Measurements from ENCODE around the gene MATCAP1. TPM values are rescaled to one million over a fixed set of nuclear protein-coding genes. Genes with fewer than 3 reads are reported as not detected.

Gene MATCAP1
- total and polyA plus RNA-seq, 2 of the 13 experiments (the other 11 are each of a cell fraction or from before 2014, with no cell fraction given), result 11.2 to 24.5 TPM

- H3K4me1 ChIP-seq (ENCODE audit: insufficient read depth, low read length), result peaks cover 62% of the 10 kb centered on the region
- no peaks in the 10 kb centered on the region; a peak in 1 of 5 replicates for H3K36me3 ChIP-seq (replicated peaks in 1 of 2; ENCODE audit: control insufficient read depth in 1 of 2, insufficient read depth in 2 of 2, low read length in 2 of 2)
- H3K79me2 ChIP-seq (ENCODE audit: insufficient read depth, low read length), result no peaks in the 10 kb centered on the region
- no peak for FAIRE-seq
- peak overlapping the region; percentile 34; the same call in 1 of the 2 replicates for H3K9ac ChIP-seq (ENCODE audit: insufficient read depth, low read depth, low read length)
- DNase-seq (ENCODE audit: low spot score), result no peak
- in situ Hi-C loops (cut with HindIII; ENCODE audit: extremely low pct_ligation_motif_present, low pct_unique_long_range_greater_than_20kb) (no loop called here), intact Hi-C loops (cut with micrococcal nuclease; ENCODE audit: unreplicated experiment) (no loop called here)
- peaks cover 0 to 8% of the 10 kb centered on the region in 2 experiments; a peak in 2 of 5 replicates for H3K27me3 ChIP-seq (ENCODE audit: control insufficient read depth in 1 of 2, insufficient read depth in 2 of 2, low read length in 2 of 2)
- ATAC-seq, result no peak
- BruUV-seq (replicated peaks), result no TSS peak
- H3K4me3 ChIP-seq (replicated peaks in 1 of 3; ENCODE audit: insufficient read depth in 1 of 3, low read depth in 2 of 3, low read length in 3 of 3), result peak overlapping the region; percentile 52 to 75 (median 59)
- H3K9me3 ChIP-seq (ENCODE audit: low read length), result no peaks in the 10 kb centered on the region
- ChIA-PET CTCF (ENCODE audit: low intra/inter-chr PET ratio, low total read pairs) (interaction anchor here (1.5 kb wide), 1 partner anchor 13 kb away, joined by 5 read pairs; no protein-coding TSS in a partner anchor), POLR2A (interaction anchor here (1.3 to 2.7 kb wide), 4 partner anchors 11 to 62 kb away, joined by 3 to 18 read pairs (median 7); partner anchors contain the start of gene MATCAP1)
- H4K20me1 ChIP-seq (ENCODE audit: insufficient read depth, low read length), result no peaks in the 10 kb centered on the region
- H3K27ac ChIP-seq (ENCODE audit: extremely low read length, insufficient read depth, low read length), result no peak overlapping the region
- H2AFZ ChIP-seq (ENCODE audit: low read length), result no peak overlapping the region
- H3K4me2 ChIP-seq (ENCODE audit: low read depth, low read length), result peak overlapping the region; percentile 99
- WGBS (ENCODE audit: low lambda C conversion rate), result 18% methylated on average over 1 of the region's 1 CpG
- TF ChIP-seq ZNF451 (CRISPR knock-in tag; IDR thresholded peaks at IDR 0.05), result no peak
- TF ChIP-seq ATRX (CRISPR knock-in tag; IDR thresholded peaks at IDR 0.05; ENCODE audit: borderline replicate concordance), result no peak
- TF ChIP-seq NFE2 (CRISPR knock-in tag; IDR thresholded peaks at IDR 0.05), result no peak
- no peak for TF ChIP-seq KMT2B (CRISPR knock-in tag; IDR thresholded peaks at IDR 0.05)
- TF ChIP-seq ZNF589 (CRISPR knock-in tag; conservative IDR thresholded peaks at IDR 0.05), result no peak
- TF ChIP-seq FOXK2 (IDR thresholded peaks at IDR 0.05), result no peak
- TF ChIP-seq CTCF (CRISPR knock-in tag; IDR thresholded peaks at IDR 0.05), result 0 out of 2 replicates have a peak, but pooled peaks have one; percentile 3
- TF ChIP-seq RNF2 (conservative IDR thresholded peaks at IDR 0.05; ENCODE audit: low read depth), result no peak
- no peak for TF ChIP-seq YY1 (IDR thresholded peaks at IDR 0.05; ENCODE audit: insufficient read depth, insufficient replicate concordance, low read depth, low read length)
- TF ChIP-seq PHB2 (IDR thresholded peaks at IDR 0.05; ENCODE audit: partially characterized antibody), result no peak
- peak; percentile 58 for TF ChIP-seq BCL6 (CRISPR knock-in tag; IDR thresholded peaks at IDR 0.05)
- peak; percentile 37; the same call in 1 of the 2 replicates for TF ChIP-seq HNF4A (CRISPR knock-in tag; IDR thresholded peaks at IDR 0.05)
- no peak for TF ChIP-seq ZNF784 (CRISPR knock-in tag; IDR thresholded peaks at IDR 0.05; ENCODE audit: borderline replicate concordance)
- no peak for TF ChIP-seq SRY (CRISPR knock-in tag; IDR thresholded peaks at IDR 0.05)
- 0 out of 2 replicates have a peak, but pooled peaks have one; percentile 23 for TF ChIP-seq NR2F2 (IDR thresholded peaks at IDR 0.05; ENCODE audit: borderline replicate concordance, low read depth)
- TF ChIP-seq ZNF382 (CRISPR knock-in tag; IDR thresholded peaks at IDR 0.05; ENCODE audit: borderline replicate concordance), result no peak
- no peak for TF ChIP-seq PHF8 (CRISPR knock-in tag; IDR thresholded peaks at IDR 0.05)
- peak; percentile 45; the same call in 1 of the 2 replicates for TF ChIP-seq NR2F6 (IDR thresholded peaks at IDR 0.05)
- TF ChIP-seq NR2F6 (CRISPR knock-in tag; IDR thresholded peaks at IDR 0.05), result peak; percentile 74
- no peak for TF ChIP-seq ZFY (CRISPR knock-in tag; IDR thresholded peaks at IDR 0.05)
- TF ChIP-seq ZNF292 (CRISPR knock-in tag; IDR thresholded peaks at IDR 0.05; ENCODE audit: borderline replicate concordance, low read depth), result no peak
- TF ChIP-seq E2F1 (CRISPR knock-in tag; IDR thresholded peaks at IDR 0.05), result no peak
- 0 out of 2 replicates have a peak, but pooled peaks have one; percentile 2 for TF ChIP-seq SP4 (CRISPR knock-in tag; IDR thresholded peaks at IDR 0.05)
- no peak for TF ChIP-seq MLX (CRISPR knock-in tag; IDR thresholded peaks at IDR 0.05)
These were observed 10.4 kb downstream of the MATCAP1 start for GRCh38 chr16:67173323-67173722.

Data from HepG2 (cell line).